ENCODE results near the gene DNAI2. TPM values are rescaled to one million over a fixed set of nuclear protein-coding genes. Genes with fewer than 3 reads are reported as not detected.

DNAI2 gene
- total and polyA plus RNA-seq, 9 of the 15 experiments (the other 6 are each of a cell fraction or from before 2014, with no cell fraction given): not detected

DNA sequence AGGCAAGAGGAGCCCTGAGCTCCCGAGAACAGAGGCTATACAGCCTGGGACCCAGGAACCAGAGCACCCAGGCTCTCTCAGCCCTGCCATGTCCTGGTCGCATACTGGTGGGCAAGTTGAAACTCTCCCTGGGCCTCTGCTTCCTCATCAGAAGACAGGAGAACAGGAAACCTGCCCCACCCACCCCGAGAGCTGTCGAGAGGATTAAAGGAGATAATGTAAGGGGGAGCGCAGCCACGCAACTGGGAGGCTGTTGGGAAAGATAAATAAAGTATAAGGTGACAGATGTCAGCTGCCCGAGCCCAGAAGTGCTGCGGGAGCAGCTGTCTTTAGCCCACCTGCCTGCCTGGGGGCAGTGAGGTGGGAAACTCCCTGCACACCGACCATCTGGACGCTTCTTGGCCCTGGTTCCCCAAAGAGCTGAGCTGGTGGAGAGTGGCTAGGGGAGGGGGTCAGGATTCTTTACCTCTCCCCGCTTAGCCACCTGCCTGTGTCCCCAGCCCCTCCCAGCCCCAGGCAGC is 58.8 kb downstream of the DNAI2 start (continued):
- TF ChIP-seq GABPB1 (CRISPR knock-in tag; IDR thresholded peaks at IDR 0.05): 0 out of 2 replicates have a peak, but pooled peaks have one; percentile 23
- no peak for TF ChIP-seq POLR2B (IDR thresholded peaks at IDR 0.05; ENCODE audit: low read depth, partially characterized antibody)
- no peak for TF ChIP-seq KDM2B (CRISPR knock-in tag; IDR thresholded peaks at IDR 0.05)
- no peak for TF ChIP-seq PPARD (CRISPR knock-in tag; IDR thresholded peaks at IDR 0.05)
- no peak for TF ChIP-seq MAFK (IDR thresholded peaks at IDR 0.05; ENCODE audit: low read length)
- TF ChIP-seq, protein P1, sequence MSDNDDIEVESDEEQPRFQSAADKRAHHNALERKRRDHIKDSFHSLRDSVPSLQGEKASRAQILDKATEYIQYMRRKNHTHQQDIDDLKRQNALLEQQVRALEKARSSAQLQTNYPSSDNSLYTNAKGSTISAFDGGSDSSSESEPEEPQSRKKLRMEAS (CRISPR knock-in tag; IDR thresholded peaks at IDR 0.05): peak; percentile 68; the same call in 1 of the 2 replicates
- TF ChIP-seq, protein P2, sequence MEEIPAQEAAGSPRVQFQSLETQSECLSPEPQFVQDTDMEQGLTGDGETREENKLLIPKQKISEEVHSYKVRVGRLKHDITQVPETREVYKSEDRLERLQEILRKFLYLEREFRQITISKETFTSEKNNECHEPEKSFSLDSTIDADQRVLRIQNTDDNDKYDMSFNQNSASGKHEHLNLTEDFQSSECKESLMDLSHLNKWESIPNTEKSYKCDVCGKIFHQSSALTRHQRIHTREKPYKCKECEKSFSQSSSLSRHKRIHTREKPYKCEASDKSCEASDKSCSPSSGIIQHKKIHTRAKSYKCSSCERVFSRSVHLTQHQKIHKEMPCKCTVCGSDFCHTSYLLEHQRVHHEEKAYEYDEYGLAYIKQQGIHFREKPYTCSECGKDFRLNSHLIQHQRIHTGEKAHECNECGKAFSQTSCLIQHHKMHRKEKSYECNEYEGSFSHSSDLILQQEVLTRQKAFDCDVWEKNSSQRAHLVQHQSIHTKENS (CRISPR knock-in tag; IDR thresholded peaks at IDR 0.05): no peak
- TF ChIP-seq TAF9B (IDR thresholded peaks at IDR 0.05; ENCODE audit: partially characterized antibody): peak; percentile 34
- TF ChIP-seq, protein P3, sequence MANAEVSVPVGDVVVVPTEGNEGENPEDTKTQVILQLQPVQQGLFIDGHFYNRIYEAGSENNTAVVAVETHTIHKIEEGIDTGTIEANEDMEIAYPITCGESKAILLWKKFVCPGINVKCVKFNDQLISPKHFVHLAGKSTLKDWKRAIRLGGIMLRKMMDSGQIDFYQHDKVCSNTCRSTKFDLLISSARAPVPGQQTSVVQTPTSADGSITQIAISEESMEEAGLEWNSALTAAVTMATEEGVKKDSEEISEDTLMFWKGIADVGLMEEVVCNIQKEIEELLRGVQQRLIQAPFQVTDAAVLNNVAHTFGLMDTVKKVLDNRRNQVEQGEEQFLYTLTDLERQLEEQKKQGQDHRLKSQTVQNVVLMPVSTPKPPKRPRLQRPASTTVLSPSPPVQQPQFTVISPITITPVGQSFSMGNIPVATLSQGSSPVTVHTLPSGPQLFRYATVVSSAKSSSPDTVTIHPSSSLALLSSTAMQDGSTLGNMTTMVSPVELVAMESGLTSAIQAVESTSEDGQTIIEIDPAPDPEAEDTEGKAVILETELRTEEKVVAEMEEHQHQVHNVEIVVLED (CRISPR knock-in tag; IDR thresholded peaks at IDR 0.05): no peak
- TF ChIP-seq TBL1XR1 (IDR thresholded peaks at IDR 0.05; ENCODE audit: low read length in 2 of 2): peak in 1 of 2 experiments; percentile 68; a peak in 1 of 4 replicates
- TF ChIP-seq PHB2 (IDR thresholded peaks at IDR 0.05; ENCODE audit: low read depth): peak; percentile 62; the same call in 1 of the 2 replicates
- no peak for TF ChIP-seq TCFL5 (CRISPR knock-in tag; conservative IDR thresholded peaks at IDR 0.05)
- no peak for TF ChIP-seq MCM5 (IDR thresholded peaks at IDR 0.05; ENCODE audit: low read depth)
- TF ChIP-seq RFX7 (CRISPR knock-in tag; IDR thresholded peaks at IDR 0.05): no peak
- TF ChIP-seq, protein P4, sequence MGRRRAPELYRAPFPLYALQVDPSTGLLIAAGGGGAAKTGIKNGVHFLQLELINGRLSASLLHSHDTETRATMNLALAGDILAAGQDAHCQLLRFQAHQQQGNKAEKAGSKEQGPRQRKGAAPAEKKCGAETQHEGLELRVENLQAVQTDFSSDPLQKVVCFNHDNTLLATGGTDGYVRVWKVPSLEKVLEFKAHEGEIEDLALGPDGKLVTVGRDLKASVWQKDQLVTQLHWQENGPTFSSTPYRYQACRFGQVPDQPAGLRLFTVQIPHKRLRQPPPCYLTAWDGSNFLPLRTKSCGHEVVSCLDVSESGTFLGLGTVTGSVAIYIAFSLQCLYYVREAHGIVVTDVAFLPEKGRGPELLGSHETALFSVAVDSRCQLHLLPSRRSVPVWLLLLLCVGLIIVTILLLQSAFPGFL (CRISPR knock-in tag; IDR thresholded peaks at IDR 0.05): no peak
- no peak for TF ChIP-seq RB1 (IDR thresholded peaks at IDR 0.05; ENCODE audit: low read depth)
- peak; percentile 88 for TF ChIP-seq SMAD4 (CRISPR knock-in tag; conservative IDR thresholded peaks at IDR 0.05)
- TF ChIP-seq ESRRA (IDR thresholded peaks at IDR 0.05; ENCODE audit: borderline replicate concordance, low read depth): no peak
- TF ChIP-seq ZBTB1 (CRISPR knock-in tag; IDR thresholded peaks at IDR 0.05; ENCODE audit: borderline replicate concordance, low read depth): no peak
- no peak for TF ChIP-seq PHF20 (IDR thresholded peaks at IDR 0.05; ENCODE audit: partially characterized antibody)
- TF ChIP-seq, protein P5, sequence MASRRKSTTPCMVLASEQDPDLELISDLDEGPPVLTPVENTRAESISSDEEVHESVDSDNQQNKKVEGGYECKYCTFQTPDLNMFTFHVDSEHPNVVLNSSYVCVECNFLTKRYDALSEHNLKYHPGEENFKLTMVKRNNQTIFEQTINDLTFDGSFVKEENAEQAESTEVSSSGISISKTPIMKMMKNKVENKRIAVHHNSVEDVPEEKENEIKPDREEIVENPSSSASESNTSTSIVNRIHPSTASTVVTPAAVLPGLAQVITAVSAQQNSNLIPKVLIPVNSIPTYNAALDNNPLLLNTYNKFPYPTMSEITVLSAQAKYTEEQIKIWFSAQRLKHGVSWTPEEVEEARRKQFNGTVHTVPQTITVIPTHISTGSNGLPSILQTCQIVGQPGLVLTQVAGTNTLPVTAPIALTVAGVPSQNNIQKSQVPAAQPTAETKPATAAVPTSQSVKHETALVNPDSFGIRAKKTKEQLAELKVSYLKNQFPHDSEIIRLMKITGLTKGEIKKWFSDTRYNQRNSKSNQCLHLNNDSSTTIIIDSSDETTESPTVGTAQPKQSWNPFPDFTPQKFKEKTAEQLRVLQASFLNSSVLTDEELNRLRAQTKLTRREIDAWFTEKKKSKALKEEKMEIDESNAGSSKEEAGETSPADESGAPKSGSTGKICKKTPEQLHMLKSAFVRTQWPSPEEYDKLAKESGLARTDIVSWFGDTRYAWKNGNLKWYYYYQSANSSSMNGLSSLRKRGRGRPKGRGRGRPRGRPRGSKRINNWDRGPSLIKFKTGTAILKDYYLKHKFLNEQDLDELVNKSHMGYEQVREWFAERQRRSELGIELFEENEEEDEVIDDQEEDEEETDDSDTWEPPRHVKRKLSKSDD (conservative IDR thresholded peaks at IDR 0.05; ENCODE audit: low read length): no peak
- no peak for TF ChIP-seq PRMT5 (CRISPR knock-in tag; IDR thresholded peaks at IDR 0.05)
- no peak for TF ChIP-seq ZNF143 (CRISPR knock-in tag; IDR thresholded peaks at IDR 0.05)
- peak; percentile 38 for TF ChIP-seq HDAC3 (IDR thresholded peaks at IDR 0.05; ENCODE audit: borderline replicate concordance, partially characterized antibody)

All from K562 (cell line).